ENCODE data around the gene PRIMA1.

DNA sequence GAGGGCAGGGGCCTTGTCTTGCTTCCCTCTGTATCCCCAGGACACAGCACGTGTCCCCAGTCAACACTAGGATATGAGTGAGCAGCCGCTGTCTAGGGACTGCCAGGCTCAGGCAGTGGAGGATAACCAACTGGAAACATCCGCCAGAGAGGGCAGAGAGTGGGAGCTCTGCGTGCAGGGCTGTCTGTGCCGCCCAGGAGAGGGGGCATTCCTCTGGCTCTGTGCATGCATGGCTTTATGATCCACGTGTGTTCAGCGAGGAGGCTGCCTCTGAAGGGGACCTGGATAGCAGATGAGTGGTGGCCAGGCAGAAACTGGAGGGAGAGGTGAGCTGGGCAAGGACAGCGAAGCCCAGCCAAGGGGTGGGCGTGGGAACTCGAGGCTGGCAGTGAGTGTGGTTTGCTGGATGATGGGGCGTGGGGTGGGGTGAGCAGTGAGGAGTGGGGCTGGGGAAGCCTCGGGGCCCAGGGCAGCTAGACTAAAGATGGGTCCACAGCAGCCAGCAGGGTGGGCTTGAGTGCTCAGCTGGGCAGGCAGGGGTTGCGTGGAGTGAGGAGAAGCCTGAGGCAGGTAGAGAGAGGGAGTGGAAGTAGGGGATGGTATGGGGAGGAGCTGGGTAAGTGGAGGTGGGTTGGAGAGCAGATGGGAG, 72.9 kb downstream of the PRIMA1 start:
- TF ChIP-seq, protein P1, sequence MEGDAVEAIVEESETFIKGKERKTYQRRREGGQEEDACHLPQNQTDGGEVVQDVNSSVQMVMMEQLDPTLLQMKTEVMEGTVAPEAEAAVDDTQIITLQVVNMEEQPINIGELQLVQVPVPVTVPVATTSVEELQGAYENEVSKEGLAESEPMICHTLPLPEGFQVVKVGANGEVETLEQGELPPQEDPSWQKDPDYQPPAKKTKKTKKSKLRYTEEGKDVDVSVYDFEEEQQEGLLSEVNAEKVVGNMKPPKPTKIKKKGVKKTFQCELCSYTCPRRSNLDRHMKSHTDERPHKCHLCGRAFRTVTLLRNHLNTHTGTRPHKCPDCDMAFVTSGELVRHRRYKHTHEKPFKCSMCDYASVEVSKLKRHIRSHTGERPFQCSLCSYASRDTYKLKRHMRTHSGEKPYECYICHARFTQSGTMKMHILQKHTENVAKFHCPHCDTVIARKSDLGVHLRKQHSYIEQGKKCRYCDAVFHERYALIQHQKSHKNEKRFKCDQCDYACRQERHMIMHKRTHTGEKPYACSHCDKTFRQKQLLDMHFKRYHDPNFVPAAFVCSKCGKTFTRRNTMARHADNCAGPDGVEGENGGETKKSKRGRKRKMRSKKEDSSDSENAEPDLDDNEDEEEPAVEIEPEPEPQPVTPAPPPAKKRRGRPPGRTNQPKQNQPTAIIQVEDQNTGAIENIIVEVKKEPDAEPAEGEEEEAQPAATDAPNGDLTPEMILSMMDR (IDR thresholded peaks at IDR 0.05; ENCODE audit: low read depth, low read length, poor library complexity, severe bottlenecking), result no peak
- no peak for TF ChIP-seq EZH2phosphoT487 (IDR thresholded peaks at IDR 0.05; ENCODE audit: borderline replicate concordance, low read length)
